Stimulated activated CD8-positive, alpha-beta memory T cell treated with anti-CD3 and anti-CD28 coated beads, Interleukin-12 subunit alpha, Interleukin-12 subunit beta, amount 100 ng/mL, for 1 hour (primary cell): ENCODE measurements around the gene APPL2.
"Not testable (repeated sequence)": the region's sequence is repeated elsewhere in the genome, so short reads cannot be mapped to it uniquely, and the experiment has no call there.

Source experiments
- DNase-seq: peaks from one replicate; pipeline ENCODE4 v3.0.0-alpha.2; 2020; ENCODE audit warnings: low read depth

APPL2 gene

GRCh38 chr12:105256431-105256830 is 20.5 kb upstream of the APPL2 start:
- not testable (repeated sequence) for DNase-seq

GRCh38 chr12:105256011-105256410 is 20.0 kb upstream of the APPL2 start:
- DNase-seq = no peak

- no peak for DNase-seq
These were observed 18.0 kb upstream of the APPL2 start for GRCh38 chr12:105253866-105254513.

GRCh38 chr12:105252901-105253300 is 16.9 kb upstream of the APPL2 start:
- no peak for DNase-seq

GRCh38 chr12:105245776-105246427 is 9.9 kb upstream of the APPL2 start:
- DNase-seq = not testable (repeated sequence)

- DNase-seq = no peak
These were observed 9.3 kb upstream of the APPL2 start for GRCh38 chr12:105245291-105245690.

GRCh38 chr12:105240228-105240627 is 4.3 kb upstream of the APPL2 start:
- DNase-seq = no peak

- no peak for DNase-seq
These were observed 3.3 kb upstream of the APPL2 start for GRCh38 chr12:105239304-105239703.

GRCh38 chr12:105237666-105238065 is 1.7 kb upstream of the APPL2 start:
- DNase-seq = no peak

- no peak for DNase-seq
These were observed 668 bp downstream of the APPL2 start for GRCh38 chr12:105235281-105235731.

- no peak for DNase-seq
These were observed 1.8 kb downstream of the APPL2 start for GRCh38 chr12:105234197-105234596.

- no peak for DNase-seq
These were observed 2.7 kb downstream of the APPL2 start for GRCh38 chr12:105233041-105233905.

- no peak for DNase-seq
These were observed 4.6 kb downstream of the APPL2 start for GRCh38 chr12:105231396-105231795.

GRCh38 chr12:105229371-105229770 is 6.6 kb downstream of the APPL2 start:
- no peak for DNase-seq

GRCh38 chr12:105228966-105229365 is 7.0 kb downstream of the APPL2 start:
- DNase-seq = no peak

- DNase-seq = no peak
These were observed 7.5 kb downstream of the APPL2 start for GRCh38 chr12:105228494-105228893.

GRCh38 chr12:105227879-105228278 is 8.1 kb downstream of the APPL2 start:
- DNase-seq = no peak

GRCh38 chr12:105226219-105226618 is 9.8 kb downstream of the APPL2 start:
- no peak for DNase-seq

GRCh38 chr12:105225505-105226015 is 10.4 kb downstream of the APPL2 start:
- no peak for DNase-seq

- DNase-seq = no peak
These were observed 11.6 kb downstream of the APPL2 start for GRCh38 chr12:105224399-105224798.

- no peak for DNase-seq
These were observed 12.1 kb downstream of the APPL2 start for GRCh38 chr12:105223884-105224283.

GRCh38 chr12:105223352-105223845 is 12.6 kb downstream of the APPL2 start:
- DNase-seq = no peak
